Esophagus mucosa (tissue), 1 donor: Measurements from ENCODE around the gene CCL22. TPM values are rescaled to one million over a fixed set of nuclear protein-coding genes. Genes with fewer than 3 reads are reported as not detected.

Source experiments
- ATAC-seq: fragments of 200-7000 bp; cut with Tn5 transposase; one replicate; pipeline ENCODE4 v1.9.1; 2020
- total RNA-seq: library from RNA; stranded (reverse); gene quantifications from one replicate; pipeline ENCODE4 v1.2.4, GENCODE V29; 2023
- donor health status: DM: yes; HTN: yes; CAD: no.

The CCL22 gene
- total RNA-seq, 1 donor from 2014 or later = 0.20 TPM

DNA sequence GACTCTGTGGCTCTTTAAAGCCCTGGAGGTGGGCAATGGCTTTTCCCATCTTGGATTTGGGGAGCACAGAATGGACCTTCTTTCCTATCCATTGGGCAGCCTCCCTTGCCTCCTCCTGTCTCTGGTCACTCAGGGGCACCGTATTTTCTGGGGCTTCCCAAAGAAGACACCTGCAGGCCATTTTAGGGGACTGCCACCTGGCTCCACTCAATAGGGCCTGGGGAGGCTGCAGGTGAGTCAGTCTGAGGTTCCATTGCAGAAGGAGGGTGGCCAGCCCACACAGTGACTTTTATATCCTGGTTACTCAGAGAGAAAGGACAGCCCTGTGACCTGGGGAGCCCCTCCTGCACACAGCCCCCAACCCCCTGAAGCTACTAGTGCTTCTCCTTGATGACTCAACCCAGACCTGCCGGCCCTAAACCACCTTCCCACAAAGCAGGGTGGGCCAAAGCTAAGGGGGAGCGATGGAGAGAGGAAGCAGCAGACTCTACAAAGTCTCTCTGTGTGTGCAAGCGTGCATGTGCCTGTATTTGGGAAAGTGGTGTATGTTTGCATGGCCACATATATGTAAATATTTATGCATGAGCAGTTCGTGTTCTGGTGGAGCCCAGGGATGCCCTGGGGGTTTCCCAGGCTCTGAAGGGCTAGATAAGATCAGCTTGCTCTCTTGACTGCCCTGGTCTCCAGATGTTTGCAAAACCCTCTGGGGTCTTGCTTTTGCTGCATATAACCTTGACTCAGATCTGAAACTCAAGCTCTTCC lies 18.7 kb downstream of the CCL22 start:
- peak; percentile 9 for ATAC-seq

DNA sequence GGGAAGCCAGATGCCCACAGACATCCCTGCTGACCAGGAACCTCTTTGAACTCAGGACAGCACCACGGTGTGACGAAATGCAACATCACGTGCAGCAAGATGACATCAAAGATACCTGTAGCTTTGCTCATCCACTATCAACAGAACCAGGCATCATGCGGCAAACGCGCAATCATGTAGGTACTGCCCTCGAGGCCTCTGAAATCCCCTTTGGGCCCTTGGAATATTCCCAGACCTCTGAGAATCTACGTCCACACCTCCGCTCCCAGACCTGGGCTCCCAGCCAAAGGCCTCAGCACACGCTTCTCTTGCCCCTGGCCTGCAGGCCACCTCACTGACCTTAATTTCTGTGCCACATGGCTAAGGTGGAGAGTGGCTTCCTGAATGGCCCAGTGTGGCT lies 21.0 kb downstream of the CCL22 start:
- ATAC-seq = no peak

DNA sequence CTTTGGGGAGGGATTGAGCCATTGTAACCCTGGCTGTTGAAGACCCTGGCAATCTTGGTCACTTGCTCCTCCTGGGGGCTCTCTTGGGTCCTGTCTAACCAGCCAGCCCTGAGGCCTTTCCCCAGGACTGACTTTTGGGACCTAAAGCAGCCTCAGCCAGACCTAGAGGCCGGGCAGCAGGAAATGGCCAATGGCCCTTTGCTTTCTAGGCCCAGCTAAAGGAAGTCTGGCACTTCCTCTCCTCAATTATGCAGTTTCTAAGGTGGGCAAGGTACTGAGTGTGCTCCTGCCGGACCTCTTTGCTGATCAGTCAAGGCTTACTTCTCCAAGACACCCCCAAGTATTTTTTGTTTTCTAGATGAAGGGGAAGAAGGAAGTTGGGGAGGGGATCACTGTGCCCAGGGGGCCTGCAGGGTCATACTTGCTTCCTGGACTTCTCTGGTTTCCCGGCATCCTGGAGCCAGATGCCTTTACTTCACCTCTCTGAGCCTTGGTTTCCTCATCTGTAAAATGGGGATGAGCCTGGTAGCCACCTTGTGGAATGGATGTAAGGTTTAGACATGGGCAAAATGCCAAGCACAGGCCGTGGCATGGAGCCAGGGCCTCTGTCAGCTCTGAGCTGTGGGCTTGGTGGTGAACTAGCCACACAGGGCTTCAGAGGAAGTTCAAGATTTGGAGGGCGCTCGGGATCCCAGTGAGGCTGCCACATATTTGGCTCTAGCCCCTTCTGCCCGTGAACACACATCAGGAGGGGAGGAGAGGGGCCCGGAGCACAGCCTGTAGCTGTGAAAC lies 22.3 kb downstream of the CCL22 start:
- no peak for ATAC-seq

DNA sequence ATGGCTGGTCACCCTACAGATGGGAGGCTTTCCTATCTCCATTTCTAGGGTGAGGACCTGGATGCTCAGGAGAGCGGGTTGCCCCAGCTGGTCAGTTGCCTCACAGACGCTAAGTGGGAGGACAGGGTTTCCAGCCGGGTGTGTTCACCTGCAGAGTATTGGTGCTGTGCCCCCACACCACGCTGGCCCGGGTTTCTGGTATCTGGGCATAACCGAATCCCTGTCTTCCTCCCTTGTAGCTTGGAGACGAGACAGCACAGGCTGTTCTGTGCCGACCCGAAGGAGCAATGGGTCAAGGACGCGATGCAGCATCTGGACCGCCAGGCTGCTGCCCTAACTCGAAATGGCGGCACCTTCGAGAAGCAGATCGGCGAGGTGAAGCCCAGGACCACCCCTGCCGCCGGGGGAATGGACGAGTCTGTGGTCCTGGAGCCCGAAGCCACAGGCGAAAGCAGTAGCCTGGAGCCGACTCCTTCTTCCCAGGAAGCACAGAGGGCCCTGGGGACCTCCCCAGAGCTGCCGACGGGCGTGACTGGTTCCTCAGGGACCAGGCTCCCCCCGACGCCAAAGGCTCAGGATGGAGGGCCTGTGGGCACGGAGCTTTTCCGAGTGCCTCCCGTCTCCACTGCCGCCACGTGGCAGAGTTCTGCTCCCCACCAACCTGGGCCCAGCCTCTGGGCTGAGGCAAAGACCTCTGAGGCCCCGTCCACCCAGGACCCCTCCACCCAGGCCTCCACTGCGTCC lies 23.4 kb downstream of the CCL22 start:
- ATAC-seq = no peak

DNA sequence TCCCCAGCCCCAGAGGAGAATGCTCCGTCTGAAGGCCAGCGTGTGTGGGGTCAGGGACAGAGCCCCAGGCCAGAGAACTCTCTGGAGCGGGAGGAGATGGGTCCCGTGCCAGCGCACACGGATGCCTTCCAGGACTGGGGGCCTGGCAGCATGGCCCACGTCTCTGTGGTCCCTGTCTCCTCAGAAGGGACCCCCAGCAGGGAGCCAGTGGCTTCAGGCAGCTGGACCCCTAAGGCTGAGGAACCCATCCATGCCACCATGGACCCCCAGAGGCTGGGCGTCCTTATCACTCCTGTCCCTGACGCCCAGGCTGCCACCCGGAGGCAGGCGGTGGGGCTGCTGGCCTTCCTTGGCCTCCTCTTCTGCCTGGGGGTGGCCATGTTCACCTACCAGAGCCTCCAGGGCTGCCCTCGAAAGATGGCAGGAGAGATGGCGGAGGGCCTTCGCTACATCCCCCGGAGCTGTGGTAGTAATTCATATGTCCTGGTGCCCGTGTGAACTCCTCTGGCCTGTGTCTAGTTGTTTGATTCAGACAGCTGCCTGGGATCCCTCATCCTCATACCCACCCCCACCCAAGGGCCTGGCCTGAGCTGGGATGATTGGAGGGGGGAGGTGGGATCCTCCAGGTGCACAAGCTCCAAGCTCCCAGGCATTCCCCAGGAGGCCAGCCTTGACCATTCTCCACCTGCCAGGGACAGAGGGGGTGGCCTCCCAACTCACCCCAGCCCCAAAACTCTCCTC lies 24.1 kb downstream of the CCL22 start:
- no peak for ATAC-seq

DNA sequence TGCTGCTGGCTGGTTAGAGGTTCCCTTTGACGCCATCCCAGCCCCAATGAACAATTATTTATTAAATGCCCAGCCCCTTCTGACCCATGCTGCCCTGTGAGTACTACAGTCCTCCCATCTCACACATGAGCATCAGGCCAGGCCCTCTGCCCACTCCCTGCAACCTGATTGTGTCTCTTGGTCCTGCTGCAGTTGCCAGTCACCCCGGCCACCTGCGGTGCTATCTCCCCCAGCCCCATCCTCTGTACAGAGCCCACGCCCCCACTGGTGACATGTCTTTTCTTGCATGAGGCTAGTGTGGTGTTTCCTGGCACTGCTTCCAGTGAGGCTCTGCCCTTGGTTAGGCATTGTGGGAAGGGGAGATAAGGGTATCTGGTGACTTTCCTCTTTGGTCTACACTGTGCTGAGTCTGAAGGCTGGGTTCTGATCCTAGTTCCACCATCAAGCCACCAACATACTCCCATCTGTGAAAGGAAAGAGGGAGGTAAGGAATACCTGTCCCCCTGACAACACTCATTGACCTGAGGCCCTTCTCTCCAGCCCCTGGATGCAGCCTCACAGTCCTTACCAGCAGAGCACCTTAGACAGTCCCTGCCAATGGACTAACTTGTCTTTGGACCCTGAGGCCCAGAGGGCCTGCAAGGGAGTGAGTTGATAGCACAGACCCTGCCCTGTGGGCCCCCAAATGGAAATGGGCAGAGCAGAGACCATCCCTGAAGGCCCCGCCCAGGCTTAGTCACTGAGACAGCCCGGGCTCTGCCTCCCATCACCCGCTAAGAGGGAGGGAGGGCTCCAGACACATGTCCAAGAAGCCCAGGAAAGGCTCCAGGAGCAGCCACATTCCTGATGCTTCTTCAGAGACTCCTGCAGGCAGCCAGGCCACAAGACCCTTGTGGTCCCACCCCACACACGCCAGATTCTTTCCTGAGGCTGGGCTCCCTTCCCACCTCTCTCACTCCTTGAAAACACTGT lies 25.0 kb downstream of the CCL22 start:
- no peak for ATAC-seq

DNA sequence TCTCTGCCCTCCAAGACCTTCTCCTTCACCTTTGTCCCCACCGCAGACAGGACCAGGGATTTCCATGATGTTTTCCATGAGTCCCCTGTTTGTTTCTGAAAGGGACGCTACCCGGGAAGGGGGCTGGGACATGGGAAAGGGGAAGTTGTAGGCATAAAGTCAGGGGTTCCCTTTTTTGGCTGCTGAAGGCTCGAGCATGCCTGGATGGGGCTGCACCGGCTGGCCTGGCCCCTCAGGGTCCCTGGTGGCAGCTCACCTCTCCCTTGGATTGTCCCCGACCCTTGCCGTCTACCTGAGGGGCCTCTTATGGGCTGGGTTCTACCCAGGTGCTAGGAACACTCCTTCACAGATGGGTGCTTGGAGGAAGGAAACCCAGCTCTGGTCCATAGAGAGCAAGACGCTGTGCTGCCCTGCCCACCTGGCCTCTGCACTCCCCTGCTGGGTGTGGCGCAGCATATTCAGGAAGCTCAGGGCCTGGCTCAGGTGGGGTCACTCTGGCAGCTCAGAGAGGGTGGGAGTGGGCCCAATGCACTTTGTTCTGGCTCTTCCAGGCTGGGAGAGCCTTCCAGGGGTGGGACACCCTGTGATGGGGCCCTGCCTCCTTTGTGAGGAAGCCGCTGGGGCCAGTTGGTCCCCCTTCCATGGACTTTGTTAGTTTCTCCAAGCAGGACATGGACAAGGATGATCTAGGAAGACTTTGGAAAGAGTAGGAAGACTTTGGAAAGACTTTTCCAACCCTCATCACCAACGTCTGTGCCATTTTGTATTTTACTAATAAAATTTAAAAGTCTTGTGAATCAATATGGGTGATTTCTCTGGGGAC lies 25.9 kb downstream of the CCL22 start:
- ATAC-seq = peak; percentile 17

DNA sequence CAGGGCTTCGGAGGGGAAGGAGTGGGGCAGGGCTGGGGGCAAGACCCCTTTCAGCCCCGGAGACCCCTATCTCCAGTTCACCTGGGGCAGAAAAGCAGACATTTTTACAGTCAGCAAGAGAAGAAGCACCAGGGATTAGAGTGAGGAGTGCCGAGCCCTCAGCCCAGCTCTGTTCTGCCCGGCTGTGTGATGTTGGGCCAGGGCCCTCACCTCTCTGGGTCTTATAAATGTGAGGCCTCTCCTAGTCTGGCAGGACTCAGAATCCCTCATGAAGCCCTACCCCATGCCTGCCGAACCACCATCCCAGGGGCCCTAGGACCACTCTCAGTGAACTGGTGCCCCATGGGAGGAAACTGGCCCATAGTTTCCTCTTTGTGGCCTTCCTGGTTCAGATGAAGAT lies 26.5 kb downstream of the CCL22 start:
- ATAC-seq = no peak

DNA sequence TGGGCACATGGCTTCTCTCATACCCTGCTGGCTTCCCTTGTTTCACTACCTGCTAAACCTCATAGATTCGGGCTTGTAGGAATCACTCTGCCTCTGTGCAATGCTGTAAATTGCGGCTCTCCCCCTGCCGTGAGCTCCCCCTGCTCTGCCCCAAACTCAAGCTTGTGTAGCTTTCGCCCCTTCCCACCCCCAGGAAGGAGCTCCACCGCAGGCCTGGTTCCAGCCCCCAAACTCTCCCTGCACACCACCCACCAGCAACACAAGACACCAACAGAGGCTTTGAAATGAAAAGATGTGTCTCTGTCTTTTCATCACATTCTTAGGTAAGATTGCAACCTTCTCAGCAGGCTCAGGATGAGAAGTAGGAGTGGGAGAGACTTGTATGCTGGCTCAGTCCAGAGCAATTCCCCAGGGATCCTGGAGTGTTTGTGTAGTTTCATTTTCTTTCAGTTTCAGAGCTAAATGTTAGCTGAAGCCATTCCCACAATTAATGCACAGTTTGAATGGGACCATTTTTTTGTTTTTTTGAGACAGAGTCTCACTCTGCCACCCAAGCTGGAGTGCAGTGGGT lies 27.9 kb downstream of the CCL22 start:
- ATAC-seq = no peak

DNA sequence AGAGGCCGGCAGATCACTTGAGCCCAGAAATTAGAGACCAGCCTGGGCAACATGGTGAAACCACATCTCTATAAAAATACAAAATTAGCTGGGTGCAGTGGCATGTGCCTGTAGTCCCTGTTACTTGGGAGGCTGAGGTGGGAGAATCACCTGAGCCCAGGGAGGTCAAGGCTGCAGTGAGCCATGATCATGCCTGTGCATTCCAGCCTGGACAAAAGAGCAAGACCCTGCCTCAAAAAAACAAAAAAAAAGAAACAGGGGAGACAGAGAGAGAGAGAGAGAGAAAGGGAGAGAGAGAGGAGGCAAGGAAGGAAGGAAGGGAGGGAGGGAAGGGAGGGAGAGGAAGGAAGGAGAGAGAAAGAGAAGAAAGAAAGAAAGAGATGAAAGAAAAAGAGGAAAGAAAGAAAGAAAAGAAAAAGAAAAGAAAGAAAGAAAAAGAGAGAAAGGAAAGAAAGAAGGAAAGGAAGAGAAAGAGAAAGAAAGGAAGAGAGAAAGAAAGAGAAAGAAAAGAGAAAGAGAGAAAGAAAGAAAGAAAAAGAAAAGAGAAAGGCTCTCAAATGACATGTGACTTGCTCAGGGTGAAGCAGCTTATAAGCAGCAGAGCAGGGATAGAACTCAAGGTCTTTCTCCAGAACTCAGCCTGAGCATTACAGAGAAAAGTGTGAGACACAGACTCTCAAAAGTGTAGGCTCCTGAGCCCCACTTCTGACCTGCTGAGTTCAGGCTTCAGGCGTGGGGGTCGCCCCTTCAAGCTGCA lies 29.2 kb downstream of the CCL22 start:
- ATAC-seq = no peak

DNA sequence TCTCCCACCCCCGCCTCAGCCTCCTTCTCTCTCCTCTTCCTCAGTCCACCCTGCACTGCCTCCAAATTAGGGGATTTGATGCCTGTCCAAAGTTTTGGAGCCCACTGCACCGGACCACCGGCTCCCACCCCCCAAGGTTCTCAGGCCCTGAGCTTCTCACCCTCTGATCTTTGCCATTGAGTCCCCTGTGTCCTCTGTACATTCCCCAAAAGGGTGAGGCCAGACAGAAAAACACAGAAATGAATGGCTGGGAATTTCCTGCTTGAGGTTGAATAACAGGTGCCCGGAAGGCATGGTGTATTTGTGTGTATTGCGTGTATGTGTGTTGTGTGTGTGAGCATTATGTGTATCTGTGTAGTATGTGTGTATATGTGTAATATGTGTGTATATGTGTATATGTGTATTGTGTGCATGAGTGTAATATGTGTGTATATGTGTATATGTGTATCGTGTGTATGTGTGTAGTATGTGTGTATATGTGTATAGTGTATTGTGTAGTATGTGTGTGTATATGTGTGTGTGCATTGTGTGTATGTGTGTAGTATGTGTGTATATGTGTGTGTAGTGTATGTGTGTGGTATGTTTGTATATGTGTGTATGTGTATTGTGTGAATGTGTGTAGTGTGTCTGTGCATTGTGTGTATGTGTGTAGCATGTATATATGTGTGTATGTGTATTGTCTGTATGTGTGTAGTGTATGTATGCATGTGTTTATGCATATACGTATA lies 29.9 kb downstream of the CCL22 start:
- peak; percentile 36 for ATAC-seq

DNA sequence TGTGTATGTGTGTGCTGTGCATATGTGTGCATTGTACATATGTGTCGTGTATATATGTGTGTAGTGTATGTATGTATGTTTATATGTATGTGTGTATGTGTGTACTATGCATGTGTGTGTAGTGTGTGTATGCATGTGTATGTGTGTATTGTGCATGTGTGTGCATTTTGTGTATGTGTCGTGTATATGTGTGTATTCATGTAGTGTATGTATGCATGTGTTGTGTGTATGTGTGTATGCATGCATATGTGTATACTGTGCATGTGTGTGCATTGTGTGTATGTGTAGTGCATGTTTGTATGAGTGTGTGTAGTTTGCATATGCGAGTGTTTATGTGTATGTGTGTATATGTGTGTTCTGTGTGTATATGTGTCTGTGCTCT lies 30.5 kb downstream of the CCL22 start:
- no peak for ATAC-seq

DNA sequence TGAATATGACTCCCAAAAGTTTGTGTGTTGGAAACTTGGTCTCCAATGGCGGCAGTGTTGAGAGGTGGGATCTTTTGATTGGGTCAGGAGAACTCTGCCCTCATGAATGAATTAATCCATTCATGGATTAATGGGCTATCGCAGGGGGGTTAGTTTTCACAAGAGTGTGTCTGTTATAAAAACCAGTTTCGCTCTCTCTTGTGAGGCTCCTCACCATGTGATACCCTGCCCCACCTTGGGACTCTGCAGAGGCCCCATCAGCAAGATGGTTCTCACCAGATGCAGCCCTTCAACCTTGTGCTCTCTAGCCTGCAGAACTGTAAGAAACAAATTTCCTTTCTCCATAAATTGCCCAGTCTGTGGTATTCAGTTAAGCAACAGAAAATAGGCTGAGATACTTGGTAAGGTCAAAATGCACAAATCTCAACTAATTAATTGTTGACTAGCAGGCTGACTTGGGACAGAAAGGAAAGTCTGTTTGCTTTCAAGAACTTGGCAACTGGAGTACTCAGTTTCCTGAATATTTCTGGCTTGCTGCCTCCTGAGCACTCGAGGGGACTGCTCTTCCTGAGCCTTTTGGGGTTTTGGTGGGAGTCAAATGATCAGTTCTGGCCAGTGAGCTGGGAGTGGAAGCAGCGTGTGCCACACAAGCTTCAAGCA lies 32.2 kb downstream of the CCL22 start:
- ATAC-seq = no peak

DNA sequence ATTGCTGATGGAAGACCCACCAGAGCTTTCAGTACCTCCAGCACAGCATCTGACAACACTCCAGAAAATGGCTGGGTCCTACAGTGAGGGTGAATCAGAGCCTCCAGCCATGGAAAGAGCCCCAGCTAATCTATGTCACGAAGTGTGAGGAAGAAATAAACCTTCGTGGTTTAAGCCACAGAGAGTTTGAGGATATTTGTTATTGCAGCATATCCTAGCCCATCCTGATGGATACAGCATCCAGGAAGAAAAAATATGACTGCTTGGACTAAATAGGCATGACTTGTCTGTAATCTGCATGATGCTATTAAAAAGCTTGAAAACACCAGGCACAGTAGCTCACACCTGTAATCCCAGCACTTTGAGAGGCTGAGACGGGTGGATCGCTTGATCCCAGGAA lies 32.7 kb downstream of the CCL22 start:
- no peak for ATAC-seq

DNA sequence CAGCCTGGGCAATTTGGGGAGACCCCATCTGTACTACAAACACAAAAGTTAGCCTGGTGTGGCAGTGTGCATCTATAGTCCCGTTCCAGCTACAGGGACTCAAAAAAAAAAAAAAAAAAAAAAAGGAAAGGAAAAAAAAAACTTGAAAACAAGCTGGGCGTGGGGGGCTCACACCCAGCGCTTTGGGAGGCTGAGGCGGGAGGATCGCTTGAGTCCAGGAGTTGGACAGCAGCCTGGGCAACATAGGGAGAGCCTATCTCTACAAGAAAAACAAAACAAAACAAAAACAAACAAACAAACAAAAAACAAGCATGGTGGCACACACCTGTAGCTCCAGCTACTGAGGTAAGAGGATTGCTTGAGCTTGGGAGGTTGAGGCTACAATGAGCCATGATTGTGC lies 33.1 kb downstream of the CCL22 start:
- ATAC-seq = no peak

DNA sequence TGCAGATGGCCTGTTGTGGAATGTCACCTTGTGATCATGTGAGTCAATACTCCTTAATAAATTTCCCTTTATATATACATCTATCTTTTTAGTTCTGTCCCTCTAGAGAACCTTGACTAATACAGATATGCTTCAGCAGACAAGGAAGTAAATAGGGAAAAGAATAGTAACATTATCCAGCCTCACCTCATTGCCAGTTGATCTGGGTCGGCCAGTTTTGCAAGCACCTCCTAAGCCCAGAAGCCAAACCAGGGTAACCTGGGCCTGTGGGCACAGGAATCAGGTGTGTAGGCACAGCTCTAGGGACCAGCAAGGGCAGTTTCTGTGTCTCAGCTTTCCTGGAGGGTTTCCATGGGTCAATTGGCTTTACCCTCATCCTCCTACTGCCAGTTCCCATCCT lies 34.1 kb downstream of the CCL22 start:
- ATAC-seq = peak; percentile 94

DNA sequence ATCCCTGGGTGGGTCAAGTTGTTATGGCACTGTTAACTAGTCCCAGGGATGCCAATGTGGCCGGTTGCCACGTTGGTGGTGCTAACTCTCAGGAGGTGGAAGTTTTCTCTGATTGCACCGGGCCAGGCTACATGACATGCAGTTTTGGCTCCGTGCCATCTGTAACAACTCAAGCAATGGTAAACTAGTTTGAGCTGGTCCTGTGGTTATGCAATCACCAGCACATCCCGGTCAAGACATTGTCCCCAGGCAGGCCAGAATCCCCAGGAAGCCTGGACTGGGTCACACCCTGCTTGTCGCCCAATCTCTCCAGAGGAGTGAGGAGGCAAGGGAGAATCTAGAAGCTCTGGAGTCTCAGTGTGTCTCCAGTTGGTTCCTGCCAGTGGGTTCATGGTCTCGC lies 35.9 kb downstream of the CCL22 start:
- ATAC-seq = peak; percentile 84

DNA sequence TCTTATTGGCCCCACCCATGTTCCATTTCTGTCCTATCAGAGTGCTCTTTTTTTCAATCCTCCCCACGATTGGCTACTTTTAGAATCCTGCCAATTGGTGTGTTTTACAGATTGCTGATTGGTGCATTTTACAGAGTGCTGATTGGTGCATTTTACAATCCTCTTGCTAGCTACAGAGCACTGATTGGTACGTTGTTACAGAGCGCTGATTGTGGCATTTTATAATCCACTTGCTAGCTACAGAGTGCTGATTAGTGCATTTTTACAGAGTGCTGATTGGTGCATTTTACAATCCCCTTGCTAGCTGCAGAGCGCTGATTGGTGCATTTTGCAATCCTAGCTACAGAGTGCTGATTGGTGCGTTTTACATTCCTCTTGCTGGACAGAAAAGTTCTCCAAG lies 36.4 kb downstream of the CCL22 start:
- ATAC-seq = no peak
